ENCODE data around the gene RRBP1.

The RRBP1 gene

GRCh38 chr20:17631576-17632319 is 50.3 kb downstream of the RRBP1 start:
- DNase-seq: no peak

GRCh38 chr20:17630806-17631195 is 51.2 kb downstream of the RRBP1 start:
- no peak for DNase-seq

GRCh38 chr20:17630151-17630805 is 51.8 kb downstream of the RRBP1 start:
- no peak for DNase-seq

- no peak for DNase-seq
Observed at GRCh38 chr20:17629678-17630089, 52.4 kb downstream of the RRBP1 start.

GRCh38 chr20:17629025-17629424 is 53.0 kb downstream of the RRBP1 start:
- no peak for DNase-seq

GRCh38 chr20:17628101-17628841 is 53.8 kb downstream of the RRBP1 start:
- DNase-seq: no peak

- no peak for DNase-seq
Observed at GRCh38 chr20:17627101-17627955, 54.7 kb downstream of the RRBP1 start.

- DNase-seq: no peak
Observed at GRCh38 chr20:17626217-17627007, 55.6 kb downstream of the RRBP1 start.

GRCh38 chr20:17625246-17626051 is 56.6 kb downstream of the RRBP1 start:
- no peak for DNase-seq

- no peak for DNase-seq
Observed at GRCh38 chr20:17624551-17625245, 57.3 kb downstream of the RRBP1 start.

- DNase-seq: no peak
Observed at GRCh38 chr20:17624070-17624469, 58.0 kb downstream of the RRBP1 start.

GRCh38 chr20:17622851-17623508 is 59.1 kb downstream of the RRBP1 start:
- no peak for DNase-seq

GRCh38 chr20:17622086-17622850 is 59.8 kb downstream of the RRBP1 start:
- DNase-seq: no peak

- no peak for DNase-seq
Observed at GRCh38 chr20:17621229-17621968, 60.6 kb downstream of the RRBP1 start.

- DNase-seq: no peak
Observed at GRCh38 chr20:17620371-17621228, 61.4 kb downstream of the RRBP1 start.

- DNase-seq: no peak
Observed at GRCh38 chr20:17619351-17620093, 62.5 kb downstream of the RRBP1 start.

GRCh38 chr20:17618673-17619013 is 63.4 kb downstream of the RRBP1 start:
- DNase-seq: no peak

Data from activated naive CD4-positive, alpha-beta T cell (primary cell).